GM12873 (cell line): ENCODE results near the gene DNAJC13.

Experiments used
- TF ChIP-seq, protein P1 (sequence below): IDR thresholded peaks from 2 replicates; pipeline ENCODE4 v1.5.1; 2012; ENCODE audit warnings: low read depth, mild to moderate bottlenecking, moderate library complexity, low read length, control low read depth; ENCODE audit not compliant: insufficient read depth; ENCODE audit errors: missing control alignments

The DNAJC13 gene

GRCh38 chr3:132538072-132538471 is 120.8 kb downstream of the DNAJC13 start:
- TF ChIP-seq, protein P1, sequence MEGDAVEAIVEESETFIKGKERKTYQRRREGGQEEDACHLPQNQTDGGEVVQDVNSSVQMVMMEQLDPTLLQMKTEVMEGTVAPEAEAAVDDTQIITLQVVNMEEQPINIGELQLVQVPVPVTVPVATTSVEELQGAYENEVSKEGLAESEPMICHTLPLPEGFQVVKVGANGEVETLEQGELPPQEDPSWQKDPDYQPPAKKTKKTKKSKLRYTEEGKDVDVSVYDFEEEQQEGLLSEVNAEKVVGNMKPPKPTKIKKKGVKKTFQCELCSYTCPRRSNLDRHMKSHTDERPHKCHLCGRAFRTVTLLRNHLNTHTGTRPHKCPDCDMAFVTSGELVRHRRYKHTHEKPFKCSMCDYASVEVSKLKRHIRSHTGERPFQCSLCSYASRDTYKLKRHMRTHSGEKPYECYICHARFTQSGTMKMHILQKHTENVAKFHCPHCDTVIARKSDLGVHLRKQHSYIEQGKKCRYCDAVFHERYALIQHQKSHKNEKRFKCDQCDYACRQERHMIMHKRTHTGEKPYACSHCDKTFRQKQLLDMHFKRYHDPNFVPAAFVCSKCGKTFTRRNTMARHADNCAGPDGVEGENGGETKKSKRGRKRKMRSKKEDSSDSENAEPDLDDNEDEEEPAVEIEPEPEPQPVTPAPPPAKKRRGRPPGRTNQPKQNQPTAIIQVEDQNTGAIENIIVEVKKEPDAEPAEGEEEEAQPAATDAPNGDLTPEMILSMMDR: no peak

- TF ChIP-seq, protein P1: no peak
Observed at GRCh38 chr3:132539681-132540080, 122.4 kb downstream of the DNAJC13 start.

GRCh38 chr3:132542577-132542976 is 125.3 kb downstream of the DNAJC13 start:
- TF ChIP-seq, protein P1: no peak

DNA sequence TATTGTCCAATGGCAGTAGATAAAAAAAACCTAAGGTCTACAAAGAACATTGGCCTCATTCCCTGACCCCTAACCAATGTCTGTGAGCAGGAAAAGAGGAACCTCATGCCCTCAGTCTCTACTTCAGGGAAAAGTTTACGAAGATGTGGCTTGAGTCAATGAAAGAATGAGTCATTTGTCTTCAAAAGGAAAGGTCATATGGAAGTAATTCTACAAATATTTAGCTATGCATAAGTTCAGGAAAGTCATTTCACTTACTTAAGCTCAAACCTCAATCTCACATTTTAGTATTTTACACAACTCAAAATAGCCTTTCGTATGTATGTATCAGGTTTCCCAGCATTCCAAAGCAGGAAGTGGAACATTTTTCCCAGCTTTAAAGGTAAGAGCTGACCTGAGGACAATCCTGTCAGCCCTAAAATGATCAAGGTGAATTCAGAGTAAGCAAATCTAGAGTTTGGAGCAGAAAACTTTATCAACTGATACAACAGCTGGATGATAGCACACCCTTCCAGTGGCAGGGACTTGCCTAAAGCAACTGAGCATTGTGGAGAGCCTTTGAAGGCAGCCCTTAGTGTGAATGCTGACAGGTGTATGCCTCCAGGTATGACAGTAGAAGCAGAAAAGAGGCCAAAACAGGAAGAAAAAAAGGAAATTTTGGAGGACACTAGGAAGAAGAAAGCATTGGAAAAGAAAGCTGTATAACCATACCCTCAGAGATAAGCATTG is 125.9 kb downstream of the DNAJC13 start:
- TF ChIP-seq, protein P1: no peak

DNA sequence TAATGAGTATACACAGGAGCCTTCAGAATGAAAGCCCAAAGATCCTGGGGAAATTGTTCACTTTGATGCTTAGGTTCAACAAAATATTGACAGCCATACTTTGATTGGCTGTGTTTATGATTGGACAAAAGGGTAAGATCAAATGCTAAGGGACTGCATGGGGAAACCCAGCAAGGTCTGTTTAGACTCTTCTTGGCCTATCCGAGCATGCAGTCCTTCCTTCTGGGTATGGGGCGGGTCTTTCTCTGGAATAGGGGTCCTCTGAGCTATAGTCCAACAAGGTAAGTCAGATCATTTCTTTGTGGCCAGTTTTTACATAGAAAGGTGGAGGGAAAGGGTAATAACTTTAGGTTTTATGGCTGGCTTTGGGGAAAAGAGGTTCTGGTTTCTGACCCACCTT is 126.8 kb downstream of the DNAJC13 start:
- TF ChIP-seq, protein P1: no peak

- TF ChIP-seq, protein P1: no peak
Observed at GRCh38 chr3:132545471-132545870, 128.2 kb downstream of the DNAJC13 start.

GRCh38 chr3:132549169-132549568 is 131.9 kb downstream of the DNAJC13 start:
- TF ChIP-seq, protein P1: no peak
